ENCODE data around the gene GDF10. TPM values are rescaled to one million over a fixed set of nuclear protein-coding genes. Genes with fewer than 3 reads are reported as not detected.

GDF10 gene
- total RNA-seq, 1 experiment from 2014 or later, result not detected

DNA sequence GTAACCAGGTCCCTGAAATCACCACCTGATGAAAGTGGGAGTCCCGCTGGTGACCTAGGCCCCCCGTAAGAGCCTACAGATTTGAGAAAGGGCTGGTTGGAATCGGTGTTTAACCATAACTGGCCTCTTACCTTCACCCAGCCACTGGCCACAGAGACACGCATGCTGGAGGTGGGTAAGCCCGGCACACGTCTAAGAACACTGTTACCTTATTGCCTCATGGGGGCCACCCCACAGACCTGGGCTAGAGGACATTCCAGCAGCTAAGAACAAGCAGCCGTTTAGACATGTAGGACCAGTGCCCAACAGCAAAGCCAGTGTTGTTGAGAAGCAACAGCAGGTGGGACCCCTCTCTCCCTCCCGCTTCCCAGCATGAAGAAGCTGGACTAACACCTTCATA, 19.8 kb downstream of the GDF10 start:
- Mint-ChIP-seq H3K27me3 (ENCODE audit: insufficient read depth, unreplicated experiment) (peaks cover 29% of the 10 kb centered on the region), H3K4me3 (ENCODE audit: unreplicated experiment) (no peak overlapping the region), H3K27ac (ENCODE audit: low read depth, unreplicated experiment) (no peak overlapping the region), H3K36me3 (ENCODE audit: insufficient read depth, unreplicated experiment) (no peaks in the 10 kb centered on the region), H3K4me1 (ENCODE audit: insufficient read depth, unreplicated experiment) (peaks cover 5% of the 10 kb centered on the region), H3K9me3 (ENCODE audit: unreplicated experiment) (no peaks in the 10 kb centered on the region)
- no peak for DNase-seq (ENCODE audit: unreplicated experiment)
- ChIA-PET CTCF (interaction anchor here (14.1 kb wide), 1 partner anchor 293 kb away, joined by 131 read pairs; no protein-coding TSS in a partner anchor), POLR2A (no interaction called here)
- TF ChIP-seq, protein P1, sequence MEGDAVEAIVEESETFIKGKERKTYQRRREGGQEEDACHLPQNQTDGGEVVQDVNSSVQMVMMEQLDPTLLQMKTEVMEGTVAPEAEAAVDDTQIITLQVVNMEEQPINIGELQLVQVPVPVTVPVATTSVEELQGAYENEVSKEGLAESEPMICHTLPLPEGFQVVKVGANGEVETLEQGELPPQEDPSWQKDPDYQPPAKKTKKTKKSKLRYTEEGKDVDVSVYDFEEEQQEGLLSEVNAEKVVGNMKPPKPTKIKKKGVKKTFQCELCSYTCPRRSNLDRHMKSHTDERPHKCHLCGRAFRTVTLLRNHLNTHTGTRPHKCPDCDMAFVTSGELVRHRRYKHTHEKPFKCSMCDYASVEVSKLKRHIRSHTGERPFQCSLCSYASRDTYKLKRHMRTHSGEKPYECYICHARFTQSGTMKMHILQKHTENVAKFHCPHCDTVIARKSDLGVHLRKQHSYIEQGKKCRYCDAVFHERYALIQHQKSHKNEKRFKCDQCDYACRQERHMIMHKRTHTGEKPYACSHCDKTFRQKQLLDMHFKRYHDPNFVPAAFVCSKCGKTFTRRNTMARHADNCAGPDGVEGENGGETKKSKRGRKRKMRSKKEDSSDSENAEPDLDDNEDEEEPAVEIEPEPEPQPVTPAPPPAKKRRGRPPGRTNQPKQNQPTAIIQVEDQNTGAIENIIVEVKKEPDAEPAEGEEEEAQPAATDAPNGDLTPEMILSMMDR (IDR thresholded peaks at IDR 0.05; ENCODE audit: unreplicated experiment), result no peak
- intact Hi-C loops (cut with micrococcal nuclease), result no loop called here
- no TSS peak for BruUV-seq (replicated peaks)

DNA sequence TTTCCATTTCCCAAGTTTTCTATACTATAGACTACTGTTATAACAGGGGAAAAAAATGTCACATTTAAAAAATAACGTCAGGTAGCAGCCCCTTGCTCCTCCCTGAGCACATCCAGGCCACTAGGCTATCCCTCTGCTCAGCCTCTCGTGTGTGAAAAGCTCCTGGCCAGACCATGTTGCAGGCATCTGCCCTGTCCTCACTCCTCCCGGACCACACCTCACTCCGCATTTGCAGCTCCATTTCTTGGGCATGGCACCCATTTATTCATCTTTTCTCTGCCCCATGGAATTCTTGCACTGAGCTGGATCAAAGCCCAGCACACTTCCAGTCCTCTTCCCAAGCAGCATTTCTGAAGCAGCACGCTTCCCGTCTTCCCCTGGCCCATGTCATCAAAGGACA, 20.8 kb downstream of the GDF10 start:
- BruUV-seq (replicated peaks), result no TSS peak
- ChIA-PET CTCF (interaction anchor here (0.9 to 14.1 kb wide), 3 partner anchors 9 to 294 kb away, joined by 4 to 131 read pairs (median 6); no protein-coding TSS in a partner anchor), POLR2A (interaction anchor here (1.0 kb wide), 1 partner anchor 10 kb away, joined by 3 read pairs; no protein-coding TSS in a partner anchor)
- Mint-ChIP-seq H3K9me3 (ENCODE audit: unreplicated experiment) (no peaks in the 10 kb centered on the region), H3K27me3 (ENCODE audit: insufficient read depth, unreplicated experiment) (peaks cover 36% of the 10 kb centered on the region), H3K4me3 (ENCODE audit: unreplicated experiment) (no peak overlapping the region), H3K36me3 (ENCODE audit: insufficient read depth, unreplicated experiment) (no peaks in the 10 kb centered on the region), H3K4me1 (ENCODE audit: insufficient read depth, unreplicated experiment) (peaks cover 5% of the 10 kb centered on the region), H3K27ac (ENCODE audit: low read depth, unreplicated experiment) (no peak overlapping the region)
- DNase-seq (ENCODE audit: unreplicated experiment), result no peak
- TF ChIP-seq, protein P1 (IDR thresholded peaks at IDR 0.05; ENCODE audit: unreplicated experiment), result no peak
- intact Hi-C loops (cut with micrococcal nuclease), result no loop called here

DNA sequence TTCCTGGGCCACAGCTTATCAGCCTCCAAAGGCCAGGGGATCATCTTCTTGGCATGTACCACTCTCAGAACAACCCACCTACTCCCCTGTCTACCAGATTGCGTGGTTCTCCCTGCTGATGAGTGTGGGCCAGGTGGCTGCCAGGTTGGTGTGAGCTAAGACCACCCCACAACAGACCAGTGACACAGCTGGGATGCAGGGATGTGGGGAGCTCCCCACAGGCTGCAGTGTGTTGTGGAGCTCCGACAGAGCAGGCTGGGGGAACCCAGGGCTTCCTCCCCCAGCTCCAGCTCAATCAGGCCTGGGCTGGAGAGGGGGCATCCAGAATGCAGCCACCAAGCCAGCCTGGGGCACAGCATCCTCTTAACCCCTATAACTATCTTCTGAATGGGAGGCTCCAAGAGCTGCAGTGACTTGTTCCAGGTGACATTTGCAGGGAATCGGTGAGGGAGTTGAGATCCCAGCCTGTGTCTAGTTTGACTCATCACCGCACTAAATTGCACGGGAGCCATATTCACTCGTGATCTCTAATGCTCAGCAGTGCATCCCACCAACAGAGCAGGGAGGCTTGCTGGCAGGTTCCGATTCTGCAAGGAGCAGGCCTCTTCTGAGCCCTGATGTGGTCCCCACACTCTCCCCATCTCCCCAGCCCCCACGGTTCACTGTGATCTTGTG, 21.7 kb downstream of the GDF10 start:
- peaks cover 36% of the 10 kb centered on the region for H3K27me3 Mint-ChIP-seq (ENCODE audit: insufficient read depth, unreplicated experiment)
- POLR2A ChIA-PET, result interaction anchor here (1.0 kb wide), 1 partner anchor 10 kb away, joined by 3 read pairs; no protein-coding TSS in a partner anchor
- CTCF ChIA-PET, result interaction anchor here (0.9 to 14.1 kb wide), 3 partner anchors 10 to 295 kb away, joined by 4 to 131 read pairs (median 6); no protein-coding TSS in a partner anchor
- H3K36me3 Mint-ChIP-seq (ENCODE audit: insufficient read depth, unreplicated experiment), result no peaks in the 10 kb centered on the region
- BruUV-seq (replicated peaks), result no TSS peak
- TF ChIP-seq, protein P1 (IDR thresholded peaks at IDR 0.05; ENCODE audit: unreplicated experiment), result no peak
- no peak overlapping the region for H3K27ac Mint-ChIP-seq (ENCODE audit: low read depth, unreplicated experiment)
- intact Hi-C loops (cut with micrococcal nuclease), result no loop called here
- H3K4me1 Mint-ChIP-seq (ENCODE audit: insufficient read depth, unreplicated experiment), result peaks cover 5% of the 10 kb centered on the region
- no peaks in the 10 kb centered on the region for H3K9me3 Mint-ChIP-seq (ENCODE audit: unreplicated experiment)
- DNase-seq (ENCODE audit: unreplicated experiment), result no peak
- no peak overlapping the region for H3K4me3 Mint-ChIP-seq (ENCODE audit: unreplicated experiment)

DNA sequence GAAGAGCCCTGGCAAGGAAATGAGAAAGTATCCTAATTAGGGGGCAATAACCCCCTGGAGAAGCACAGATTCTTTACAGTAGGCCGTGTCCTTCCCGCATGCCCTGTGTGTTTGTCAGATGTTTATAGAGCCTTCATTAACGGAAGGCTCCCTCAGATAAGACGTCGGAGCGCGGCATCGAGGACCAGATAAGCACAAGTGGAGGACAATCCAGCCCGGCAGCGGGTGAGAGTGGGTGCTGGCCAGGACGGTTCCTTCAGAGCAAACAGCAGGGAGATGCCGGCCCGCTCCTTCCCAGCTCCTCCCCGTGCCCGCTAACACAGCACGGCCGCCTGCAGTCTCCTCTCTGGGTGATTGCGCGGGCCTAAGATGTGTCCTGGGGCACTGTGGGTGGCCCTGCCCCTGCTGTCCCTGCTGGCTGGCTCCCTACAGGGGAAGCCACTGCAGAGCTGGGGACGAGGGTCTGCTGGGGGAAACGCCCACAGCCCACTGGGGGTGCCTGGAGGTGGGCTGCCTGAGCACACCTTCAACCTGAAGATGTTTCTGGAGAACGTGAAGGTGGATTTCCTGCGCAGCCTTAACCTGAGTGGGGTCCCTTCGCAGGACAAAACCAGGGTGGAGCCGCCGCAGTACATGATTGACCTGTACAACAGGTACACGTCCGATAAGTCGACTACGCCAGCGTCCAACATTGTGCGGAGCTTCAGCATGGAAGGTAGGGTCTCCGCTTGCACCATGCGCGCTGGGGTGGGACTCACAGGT, 22.5 kb downstream of the GDF10 start, which contains the start of gene GDF2:
GDF2 (plus strand) TSS at position 155 of the 762 bp plus-strand sequence; CDS start at position 370, 215 bp downstream.
- no peak for DNase-seq (ENCODE audit: unreplicated experiment)
- peaks cover 5% of the 10 kb centered on the region for H3K4me1 Mint-ChIP-seq (ENCODE audit: insufficient read depth, unreplicated experiment)
- no peaks in the 10 kb centered on the region for H3K36me3 Mint-ChIP-seq (ENCODE audit: insufficient read depth, unreplicated experiment)
- CTCF ChIA-PET, result interaction anchor here (0.8 to 14.1 kb wide), 3 partner anchors 275 to 297 kb away, joined by 3 to 131 read pairs (median 12); no protein-coding TSS in a partner anchor
- peaks cover 36% of the 10 kb centered on the region for H3K27me3 Mint-ChIP-seq (ENCODE audit: insufficient read depth, unreplicated experiment)
- TF ChIP-seq, protein P1 (IDR thresholded peaks at IDR 0.05; ENCODE audit: unreplicated experiment), result no peak
- POLR2A ChIA-PET, result no interaction called here
- BruUV-seq (replicated peaks), result no TSS peak
- H3K4me3 Mint-ChIP-seq (ENCODE audit: unreplicated experiment), result no peak within 1 kb of the TSS
- intact Hi-C loops (cut with micrococcal nuclease), result no loop called here
- no peak within 1 kb of the TSS for H3K27ac Mint-ChIP-seq (ENCODE audit: low read depth, unreplicated experiment)
- H3K9me3 Mint-ChIP-seq (ENCODE audit: unreplicated experiment), result no peaks in the 10 kb centered on the region

Measured in MCF 10A (cell line).